ENCODE data around the gene PLEKHN1.

PLEKHN1 gene

GRCh38 chr1:998745-998994, 32.4 kb downstream of the PLEKHN1 start:
- TF ChIP-seq CTCF (conservative IDR thresholded peaks at IDR 0.05): no peak
- peak overlapping the region; percentile 95 for H3K27ac ChIP-seq

- H3K27ac ChIP-seq: peak overlapping the region; percentile 95
- TF ChIP-seq CTCF (conservative IDR thresholded peaks at IDR 0.05): 0 out of 2 replicates have a peak, but pooled peaks have one; percentile 9
Observed at GRCh38 chr1:998995-999724, 32.9 kb downstream of the PLEKHN1 start.

GRCh38 chr1:999725-1000356, 33.6 kb downstream of the PLEKHN1 start, which contains the start of gene HES4:
HES4 (minus strand) TSS chr1:1000097; CDS start chr1:999973, 124 bp downstream.
- peak within 1 kb of the TSS; percentile 95 for H3K27ac ChIP-seq
- no peak for TF ChIP-seq CTCF (conservative IDR thresholded peaks at IDR 0.05)

GRCh38 chr1:1000357-1001056, 34.2 kb downstream of the PLEKHN1 start:
- H3K27ac ChIP-seq: peak overlapping the region; percentile 95
- no peak for TF ChIP-seq CTCF (conservative IDR thresholded peaks at IDR 0.05)

- peak overlapping the region; percentile 95 for H3K27ac ChIP-seq
- no peak for TF ChIP-seq CTCF (conservative IDR thresholded peaks at IDR 0.05)
Observed at GRCh38 chr1:1001057-1001783, 34.9 kb downstream of the PLEKHN1 start.

GRCh38 chr1:1003618-1004419, 37.5 kb downstream of the PLEKHN1 start:
- TF ChIP-seq CTCF (conservative IDR thresholded peaks at IDR 0.05): no peak
- H3K27ac ChIP-seq: peak overlapping the region; percentile 82; the same call in 1 of the 2 replicates
